A673 (cell line): ENCODE results near the gene LCN10. TPM values are rescaled to one million over a fixed set of nuclear protein-coding genes. Genes with fewer than 3 reads are reported as not detected.

Experiments used
- BruUV-seq: library from RNA; stranded (reverse); fragments of 400-500 nt; replicated peaks from 2 replicates; lab custom pipeline; 2021; lab: Mats Ljungman, UMichigan
- CTCF ChIA-PET: fragments of 300-600 bp; sonication (Branson Sonifier 250); formaldehyde crosslinking; loops from one replicate; lab custom pipeline; 2022; ENCODE audit warnings: antibody characterized with exemption; lab: Charles Lee
- POLR2A ChIA-PET: fragments of 300-600 bp; sonication (Branson Sonifier 250); formaldehyde crosslinking; loops from one replicate; lab custom pipeline; 2022; ENCODE audit warnings: antibody characterized with exemption; ENCODE audit not compliant: low non-redundant PET; lab: Charles Lee
- DNase-seq: peaks from one replicate; pipeline ENCODE4 v3.0.0-alpha.2; 2015; ENCODE audit warnings: low spot score
- H3K27ac ChIP-seq: fragments of 200-600 bp; sonication (generic); 2 replicates; pipeline ENCODE4 v1.5.1; 2016; ENCODE audit warnings: mixed run types, low read depth, mild to moderate bottlenecking, mixed read lengths, antibody characterized with exemption, low read length; ENCODE audit not compliant: poor library complexity, severe bottlenecking
- H3K27me3 ChIP-seq: fragments of 200-600 bp; sonication (generic); replicated peaks from 2 replicates; pipeline ENCODE4 v1.6.1; 2017; ENCODE audit warnings: mixed run types, low read depth, mild to moderate bottlenecking, mixed read lengths, antibody characterized with exemption, low read length; ENCODE audit not compliant: insufficient read depth, poor library complexity
- H3K36me3 ChIP-seq: fragments of 200-600 bp; sonication (generic); 2 replicates; pipeline ENCODE4 v1.6.1; 2016; ENCODE audit warnings: mixed run types, mild to moderate bottlenecking, mixed read lengths, antibody characterized with exemption, low read length; ENCODE audit not compliant: insufficient read depth, poor library complexity, severe bottlenecking
- H3K4me1 ChIP-seq: fragments of 200-600 bp; sonication (generic); 2 replicates; pipeline ENCODE4 v1.6.1; 2017; ENCODE audit warnings: mixed run types, mild to moderate bottlenecking, mixed read lengths, antibody characterized with exemption, low read length; ENCODE audit not compliant: insufficient read depth, poor library complexity, severe bottlenecking
- H3K4me3 ChIP-seq: fragments of 200-600 bp; sonication (generic); 2 replicates; pipeline ENCODE4 v1.5.1; 2016; ENCODE audit warnings: low read depth, mixed run types, mild to moderate bottlenecking, mixed read lengths, low read length; ENCODE audit not compliant: poor library complexity, severe bottlenecking
- H3K9me3 ChIP-seq: fragments of 200-600 bp; sonication (generic); 2 replicates; pipeline ENCODE4 v1.6.1; 2016; ENCODE audit warnings: mixed run types, low read depth, mild to moderate bottlenecking, mixed read lengths, antibody characterized with exemption, low read length; ENCODE audit not compliant: poor library complexity, severe bottlenecking
- CTCF ChIP-seq: fragments of 300-800, 200-600 bp; sonication (generic); conservative IDR thresholded peaks from 2 replicates; pipeline ENCODE4 v1.5.1; 2017; ENCODE audit warnings: low read depth, mild to moderate bottlenecking, antibody characterized with exemption, low read length, moderate library complexity, mixed read lengths
- EZH2 ChIP-seq: fragments of 200-600 bp; sonication (generic); IDR thresholded peaks from 2 replicates; pipeline ENCODE4 v1.6.1; 2017; ENCODE audit warnings: borderline replicate concordance, low read depth, mild to moderate bottlenecking, mixed read lengths, antibody characterized with exemption, low read length; ENCODE audit not compliant: poor library complexity, severe bottlenecking
- intact Hi-C: fragments of 100-400 bp; cut with micrococcal nuclease; formaldehyde crosslinking; loops from one replicate; pipeline ENCODE4 v1.10.0; 2022; ENCODE audit not compliant: unreplicated experiment
- total RNA-seq: library from RNA; stranded (reverse); gene quantifications from 2 replicates; pipeline ENCODE4 v1.2.3, GENCODE V29; 2021

Gene LCN10
- total RNA-seq, 1 experiment from 2014 or later = 0.15 TPM

GRCh38 chr9:136746621-136747020 lies 3.9 kb upstream of the LCN10 start:
- Histone ChIP-seq H3K4me3 (no peak overlapping the region), H3K4me1 (peaks cover 6% of the 10 kb centered on the region), H3K9me3 (peaks cover 5% of the 10 kb centered on the region), H3K27me3 (no peaks in the 10 kb centered on the region), H3K27ac (no peak overlapping the region), H3K36me3 (no peaks in the 10 kb centered on the region)
- no peak for DNase-seq
- intact Hi-C loops = no loop called here
- POLR2A ChIA-PET = no interaction called here
- CTCF ChIA-PET = no interaction called here
- no TSS peak for BruUV-seq
- no peak for TF ChIP-seq CTCF
- no peak for TF ChIP-seq EZH2

- H3K9me3 ChIP-seq = peaks cover under 1% of the 10 kb centered on the region
- intact Hi-C loops = no loop called here
- DNase-seq = no peak
- H3K27me3 ChIP-seq = no peaks in the 10 kb centered on the region
- H3K36me3 ChIP-seq = no peaks in the 10 kb centered on the region
- BruUV-seq = no TSS peak
- H3K4me3 ChIP-seq = no peak overlapping the region
- ChIA-PET CTCF (no interaction called here), POLR2A (no interaction called here)
- peaks cover 10% of the 10 kb centered on the region for H3K4me1 ChIP-seq
- H3K27ac ChIP-seq = no peak overlapping the region
- TF ChIP-seq CTCF = no peak
- no peak for TF ChIP-seq EZH2
Observed at GRCh38 chr9:136746155-136746490, 3.4 kb upstream of the LCN10 start.

GRCh38 chr9:136745389-136746154 lies 2.8 kb upstream of the LCN10 start:
- TF ChIP-seq EZH2 (no peak), CTCF (no peak)
- POLR2A ChIA-PET = no interaction called here
- H3K4me1 ChIP-seq = peaks cover 13% of the 10 kb centered on the region
- H3K9me3 ChIP-seq = no peaks in the 10 kb centered on the region
- intact Hi-C loops = no loop called here
- BruUV-seq = no TSS peak
- DNase-seq = no peak
- CTCF ChIA-PET = no interaction called here
- H3K27ac ChIP-seq = no peak overlapping the region
- H3K36me3 ChIP-seq = no peaks in the 10 kb centered on the region
- H3K4me3 ChIP-seq = no peak overlapping the region
- H3K27me3 ChIP-seq = no peaks in the 10 kb centered on the region
